H1 (cell line): ENCODE data around the gene RNASE7. TPM values are rescaled to one million over a fixed set of nuclear protein-coding genes. Genes with fewer than 3 reads are reported as not detected.

Experiments used
- CTCF ChIA-PET: fragments of 300-600 bp; sonication (Branson Sonifier 250); formaldehyde crosslinking; loops from one replicate; lab custom pipeline; 2021; ENCODE audit not compliant: partially characterized antibody; lab: Charles Lee
- POLR2A ChIA-PET: fragments of 300-600 bp; sonication (Branson Sonifier 250); formaldehyde crosslinking; loops from one replicate; lab custom pipeline; 2021; ENCODE audit warnings: inconsistent platforms; ENCODE audit not compliant: partially characterized antibody; lab: Charles Lee
- DNase-seq, 2 experiments: peaks; one replicate each; pipeline versions ENCODE4 v3.0.0 to v3.0.0-alpha.2; 2010 to 2022; ENCODE audit warnings: low spot score in 2 of 2, low read depth in 1 of 2, mixed read lengths in 1 of 2
- FAIRE-seq: peaks from 2 replicates; lab custom pipeline; 2011; peaks lifted over from hg19 to GRCh38; lab: Jason Lieb, UNC
- H2AFZ ChIP-seq: 2 replicates; pipeline ENCODE4 v1.8.1; 2012; ENCODE audit warnings: low read length, inconsistent platforms
- H2AK5ac ChIP-seq: 2 replicates; pipeline ENCODE4 v1.6.1; 2013; ENCODE audit warnings: low read depth, low read length
- H2BK120ac ChIP-seq: replicated peaks from 2 replicates; pipeline ENCODE3; 2013; ENCODE audit warnings: low read depth, low read length, inconsistent platforms
- H2BK12ac ChIP-seq: 2 replicates; pipeline ENCODE4 v1.6.1; 2013; ENCODE audit warnings: low read depth, low read length
- H2BK15ac ChIP-seq: 2 replicates; pipeline ENCODE4 v1.6.1; 2013; ENCODE audit warnings: low read length
- H2BK20ac ChIP-seq: 2 replicates; pipeline ENCODE4 v1.6.1; 2013; ENCODE audit warnings: low read length
- H2BK5ac ChIP-seq: 2 replicates; pipeline ENCODE4 v1.6.1; 2013; ENCODE audit warnings: low read depth, low read length
- H3K14ac ChIP-seq: 2 replicates; pipeline ENCODE4 v1.6.1; 2013; ENCODE audit warnings: inconsistent platforms; ENCODE audit not compliant: insufficient read length
- H3K18ac ChIP-seq: 2 replicates; pipeline ENCODE4 v1.6.1; 2013; ENCODE audit warnings: low read length; ENCODE audit errors: extremely low read depth
- H3K23ac ChIP-seq: 2 replicates; pipeline ENCODE4 v1.6.1; 2013; ENCODE audit warnings: inconsistent platforms; ENCODE audit not compliant: insufficient read length
- H3K23me2 ChIP-seq: 2 replicates; pipeline ENCODE4 v1.6.1; 2013; ENCODE audit warnings: low read depth, low read length
- H3K27ac ChIP-seq: 2 replicates; pipeline ENCODE4 v1.6.1; 2011; ENCODE audit warnings: low read depth, low read length, inconsistent platforms
- H3K27me3 ChIP-seq, 4 experiments: replicated peaks in 1 of 4; 1 replicate in 1 of 4; 2 replicates in 3 of 4; pipeline versions ENCODE4 v1.6.1 to v1.8.1; 2011 to 2013; ENCODE audit warnings: low read length in 3 of 4, mild to moderate bottlenecking in 3 of 4, inconsistent platforms in 2 of 4, mixed read lengths in 2 of 4, moderate library complexity in 1 of 4; ENCODE audit not compliant: control insufficient read depth in 3 of 4, insufficient read depth in 3 of 4; ENCODE audit errors: extremely low read depth in 1 of 4
- H3K36me3 ChIP-seq, 4 experiments: 2 replicates each; pipeline versions ENCODE4 v1.6.1 to v1.8.1; 2011 to 2013; ENCODE audit warnings: mild to moderate bottlenecking in 4 of 4, low read length in 3 of 4, moderate library complexity in 2 of 4, control low read depth in 1 of 4, inconsistent platforms in 1 of 4; ENCODE audit not compliant: insufficient read depth in 4 of 4, control insufficient read depth in 2 of 4
- H3K4ac ChIP-seq: replicated peaks from 2 replicates; pipeline ENCODE3; 2013; ENCODE audit warnings: low read length, low read depth, mixed read lengths, inconsistent platforms; ENCODE audit not compliant: insufficient read length
- H3K4me1 ChIP-seq, 4 experiments: replicated peaks in 1 of 4; 1 replicate in 1 of 4; 2 replicates in 3 of 4; pipeline versions ENCODE4 v1.6.1 to v1.8.1; 2011 to 2013; ENCODE audit warnings: low read length in 3 of 4, inconsistent platforms in 2 of 4, mixed read lengths in 1 of 4; ENCODE audit not compliant: insufficient read depth in 4 of 4, control insufficient read depth in 3 of 4
- H3K4me2 ChIP-seq, 2 experiments: 2 replicates each; pipeline versions ENCODE4 v1.6.1 to v1.8.1; 2011 to 2013; ENCODE audit warnings: low read depth in 2 of 2, low read length in 2 of 2, control low read depth in 1 of 2, inconsistent platforms in 1 of 2, mild to moderate bottlenecking in 1 of 2; ENCODE audit not compliant: insufficient read depth in 1 of 2
- H3K4me3 ChIP-seq, 4 experiments: fragments of 200-600, 300-600 bp in 1 of 4; sonication (generic), shearing (Covaris generic), sonication (Bioruptor Twin) in 1 of 4; 2 replicates each; pipeline versions ENCODE4 v1.5.1 to v1.8.1; 2011 to 2016; ENCODE audit warnings: low read length in 4 of 4, low read depth in 3 of 4, control low read depth in 2 of 4, inconsistent platforms in 2 of 4, mild to moderate bottlenecking in 2 of 4, mixed read lengths in 1 of 4, moderate library complexity in 1 of 4; ENCODE audit not compliant: insufficient read depth in 2 of 4; ENCODE audit errors: extremely low read depth in 1 of 4
- H3K56ac ChIP-seq: replicated peaks from 2 replicates; pipeline ENCODE3; 2013; ENCODE audit warnings: low read depth, mild to moderate bottlenecking, mixed read lengths, low read length, inconsistent platforms; ENCODE audit not compliant: insufficient read length
- H3K79me1 ChIP-seq: 2 replicates; pipeline ENCODE4 v1.6.1; 2013; ENCODE audit warnings: low read depth, low read length, control low read depth
- H3K79me2 ChIP-seq, 2 experiments: 2 replicates each; pipeline versions ENCODE4 v1.6.1 to v1.8.1; 2012 to 2013; ENCODE audit warnings: low read length in 2 of 2, mild to moderate bottlenecking in 2 of 2, inconsistent platforms in 1 of 2; ENCODE audit not compliant: insufficient read depth in 2 of 2, control insufficient read depth in 1 of 2
- H3K9ac ChIP-seq, 4 experiments: replicated peaks in 1 of 4; 1 replicate in 1 of 4; 2 replicates in 3 of 4; pipeline versions ENCODE4 v1.6.1 to v1.8.1; 2011 to 2013; ENCODE audit warnings: low read depth in 3 of 4, low read length in 3 of 4, control low read depth in 2 of 4, mild to moderate bottlenecking in 2 of 4, moderate library complexity in 2 of 4, inconsistent platforms in 1 of 4; ENCODE audit errors: extremely low read depth in 1 of 4
- H3K9me3 ChIP-seq, 2 experiments: 2 replicates each; pipeline versions ENCODE4 v1.6.1 to v1.8.1; 2012 to 2013; ENCODE audit warnings: mild to moderate bottlenecking in 2 of 2, moderate library complexity in 2 of 2, control low read depth in 1 of 2, inconsistent platforms in 1 of 2, low read depth in 1 of 2, low read length in 1 of 2, mixed read lengths in 1 of 2; ENCODE audit not compliant: insufficient read depth in 2 of 2
- H4K20me1 ChIP-seq, 2 experiments: replicated peaks in 1 of 2; 2 replicates each; pipeline versions ENCODE3 to v1.8.1; 2011 to 2013; ENCODE audit warnings: inconsistent platforms in 2 of 2, low read length in 2 of 2, mild to moderate bottlenecking in 1 of 2; ENCODE audit not compliant: insufficient read depth in 2 of 2, control insufficient read depth in 1 of 2
- H4K5ac ChIP-seq: 2 replicates; pipeline ENCODE4 v1.6.1; 2013; ENCODE audit warnings: low read length, low read depth, mixed read lengths, inconsistent platforms; ENCODE audit not compliant: insufficient read length
- H4K8ac ChIP-seq: 2 replicates; pipeline ENCODE4 v1.8.0; 2013; ENCODE audit warnings: mild to moderate bottlenecking, moderate library complexity, low read length, inconsistent platforms; ENCODE audit not compliant: insufficient read depth; ENCODE audit errors: extremely low read depth
- H4K91ac ChIP-seq: replicated peaks from 2 replicates; pipeline ENCODE3; 2013; ENCODE audit warnings: low read length, mixed read lengths, inconsistent platforms; ENCODE audit not compliant: insufficient read length
- CBX5 ChIP-seq: fragments of 300-800, 300-1000 bp; sonication (generic); IDR thresholded peaks from 2 replicates; pipeline ENCODE4 v1.7.1; 2016; ENCODE audit warnings: antibody characterized with exemption, low read length, low read depth
- HDAC6 ChIP-seq: IDR thresholded peaks from one replicate; pipeline ENCODE4 v1.7.1; 2012; ENCODE audit warnings: low read depth, mild to moderate bottlenecking, inconsistent platforms, low read length, moderate library complexity
- RXRA ChIP-seq: IDR thresholded peaks from 2 replicates; pipeline ENCODE4 v1.6.1; 2011; ENCODE audit warnings: low read depth, mild to moderate bottlenecking, low read length, moderate library complexity; ENCODE audit not compliant: insufficient read depth
- WGBS, 2 experiments: shearing (Covaris generic) in 1 of 2; methylation state at CpG; one replicate each; pipeline versions ENCODE4 v1.1.6 to v1.1.7; 2013 to 2015; ENCODE audit warnings: low lambda C conversion rate in 2 of 2, mixed read lengths in 2 of 2, inconsistent platforms in 1 of 2, low coverage in 1 of 2, missing lambda C conversion rate in 1 of 2; ENCODE audit not compliant: insufficient replicate concordance in 2 of 2, insufficient coverage in 1 of 2, insufficient read length in 1 of 2; ENCODE audit errors: extremely low coverage in 1 of 2, missing lambda C conversion rate in 1 of 2; 5-methylcytosine and 5-hydroxymethylcytosine counted together
- polyA plus RNA-seq, 7 experiments: library from polyadenylated mRNA; depleted of rRNA in 3 of 7; stranded (reverse) in 5 of 7; unstranded in 2 of 7; fragments of >200 nt in 5 of 7; fragments of 200-250 nt in 2 of 7; gene quantifications; 1 replicate in 5 of 7; 2 replicates in 1 of 7; 4 replicates in 1 of 7; pipeline versions ENCODE4 v1.2.1 to v1.2.3, GENCODE V29; 2011 to 2013; ENCODE audit warnings: missing spikeins in 2 of 7, mixed read lengths in 2 of 7
- total RNA-seq: library from RNA; stranded (reverse); fragmentation: NEBNext Ultra II Directional; extraction: Animal tissue kit (Norgen Biotek cat#: 25700); gene quantifications from 2 replicates; pipeline ENCODE4 v1.2.1, GENCODE V29; 2021
- TF ChIP-seq, protein P1 (sequence below): IDR thresholded peaks from 2 replicates; pipeline ENCODE4 v1.6.1; 2012; ENCODE audit warnings: inconsistent platforms

The RNASE7 gene
- total and polyA plus RNA-seq, 2 of the 8 experiments (the other 6 are each of a cell fraction or from before 2014, with no cell fraction given) = not detected

DNA sequence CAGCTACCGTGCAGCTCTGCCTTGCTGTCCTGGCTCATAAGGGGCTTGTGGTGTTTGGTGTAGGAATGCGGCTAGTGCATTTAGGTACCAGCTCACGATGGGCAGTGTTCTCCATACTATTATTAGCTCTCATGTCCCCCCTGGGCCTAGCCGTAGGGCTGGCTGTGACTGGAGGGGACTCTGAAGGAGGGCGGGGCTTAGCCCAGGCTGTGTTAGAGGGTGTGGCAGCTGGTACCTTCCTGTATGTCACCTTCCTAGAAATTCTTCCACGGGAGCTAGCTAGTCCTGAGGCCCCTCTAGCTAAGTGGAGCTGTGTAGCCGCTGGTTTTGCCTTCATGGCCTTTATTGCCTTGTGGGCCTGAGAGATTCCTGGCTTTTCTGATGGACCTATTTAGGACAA lies 40.9 kb upstream of the RNASE7 start:
- Histone ChIP-seq H4K8ac (no peak overlapping the region), H3K23me2 (no peaks in the 10 kb centered on the region; the same call in 1 of the 2 replicates), H3K27ac (no peak overlapping the region), H4K20me1 (peaks cover 0 to 2% of the 10 kb centered on the region in 2 experiments), H4K91ac (no peak overlapping the region), H2BK120ac (no peak overlapping the region), H3K14ac (no peak overlapping the region), H2BK20ac (no peak overlapping the region), H3K23ac (no peak overlapping the region), H3K79me1 (no peaks in the 10 kb centered on the region), H3K4me3 (no peak overlapping the region), H3K79me2 (no peaks in the 10 kb centered on the region), H3K36me3 (peaks cover under 1 to 9% (median 3%) of the 10 kb centered on the region in 4 experiments; a peak in 5 of 8 replicates), H2AFZ (peak overlapping the region; percentile 22; the same call in 1 of the 2 replicates), H2BK12ac (no peak overlapping the region), H3K9me3 (no peaks in the 10 kb centered on the region), H2AK5ac (no peak overlapping the region), H2BK15ac (no peak overlapping the region), H4K5ac (no peak overlapping the region), H3K4me1 (peaks cover 2 to 6% (median 5%) of the 10 kb centered on the region in 4 experiments; a peak in 5 of 7 replicates), H3K4ac (no peak overlapping the region), H3K18ac (no peak overlapping the region), H3K56ac (no peak overlapping the region), H3K27me3 (no peaks in the 10 kb centered on the region), H3K4me2 (no peak overlapping the region), H3K9ac (no peak overlapping the region), H2BK5ac (0 out of 2 replicates have a peak overlapping the region, but pooled peaks have one; percentile 15)
- POLR2A ChIA-PET = interaction anchor here (0.6 to 2.1 kb wide), 3 partner anchors 11 to 545 kb away, joined by 3 to 6 read pairs (median 4); no protein-coding TSS in a partner anchor
- FAIRE-seq (no peak), DNase-seq (peak in 1 of 2 experiments; percentile 49)
- CTCF ChIA-PET = interaction anchor here (0.6 to 10.6 kb wide), 14 partner anchors 10 to 719 kb away, joined by 3 to 117 read pairs (median 4); no protein-coding TSS in a partner anchor
- TF ChIP-seq, protein P1, sequence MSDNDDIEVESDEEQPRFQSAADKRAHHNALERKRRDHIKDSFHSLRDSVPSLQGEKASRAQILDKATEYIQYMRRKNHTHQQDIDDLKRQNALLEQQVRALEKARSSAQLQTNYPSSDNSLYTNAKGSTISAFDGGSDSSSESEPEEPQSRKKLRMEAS = no peak
- TF ChIP-seq HDAC6 (no peak), CBX5 (no peak), RXRA (no peak)
- 80% methylated on average over 7 of the region's 7 CpGs; no CpG with 5 or more reads in 1 of the 2 experiments for WGBS, 2 experiments
